H9 (cell line): ENCODE data around the gene BANP. TPM values are rescaled to one million over a fixed set of nuclear protein-coding genes. Genes with fewer than 3 reads are reported as not detected.

Experiments
- DNase-seq: peaks from one replicate; pipeline ENCODE4 v3.0.0-alpha.2; 2017
- H2AFZ ChIP-seq: one replicate; pipeline ENCODE4 v1.6.1; 2013; ENCODE audit warnings: mild to moderate bottlenecking, low read length, control low read depth, moderate library complexity
- H2AK5ac ChIP-seq: 2 replicates; pipeline ENCODE4 v1.6.1; 2013; ENCODE audit warnings: low read length, control low read depth, mixed read lengths; ENCODE audit not compliant: insufficient read length
- H2BK120ac ChIP-seq: one replicate; pipeline ENCODE4 v1.6.1; 2013; ENCODE audit warnings: low read depth, mild to moderate bottlenecking, low read length, control low read depth, inconsistent platforms; ENCODE audit not compliant: poor library complexity, severe bottlenecking
- H2BK12ac ChIP-seq: 2 replicates; pipeline ENCODE4 v1.6.1; 2013; ENCODE audit warnings: low read length, control low read depth, mixed read lengths, low read depth; ENCODE audit not compliant: insufficient read length
- H2BK15ac ChIP-seq: 2 replicates; pipeline ENCODE4 v1.6.1; 2013; ENCODE audit warnings: low read depth, low read length, control low read depth
- H2BK20ac ChIP-seq: one replicate; pipeline ENCODE4 v1.6.1; 2013; ENCODE audit warnings: low read depth, mild to moderate bottlenecking, low read length, control low read depth, inconsistent platforms; ENCODE audit not compliant: poor library complexity, severe bottlenecking
- H2BK5ac ChIP-seq: 2 replicates; pipeline ENCODE4 v1.6.1; 2013; ENCODE audit warnings: low read length, control low read depth, mixed read lengths; ENCODE audit not compliant: insufficient read length
- H3K14ac ChIP-seq: 2 replicates; pipeline ENCODE4 v1.6.1; 2013; ENCODE audit warnings: low read length, control low read depth; ENCODE audit not compliant: insufficient read depth
- H3K18ac ChIP-seq: 2 replicates; pipeline ENCODE4 v1.6.1; 2013; ENCODE audit warnings: low read depth, mild to moderate bottlenecking, mixed read lengths, low read length, control low read depth; ENCODE audit not compliant: insufficient read length
- H3K23ac ChIP-seq: 2 replicates; pipeline ENCODE4 v1.6.1; 2013; ENCODE audit warnings: low read length, control low read depth, mixed read lengths, low read depth; ENCODE audit not compliant: insufficient read length
- H3K23me2 ChIP-seq: 2 replicates; pipeline ENCODE4 v1.6.1; 2013; ENCODE audit warnings: low read depth, mild to moderate bottlenecking, mixed read lengths, low read length, control low read depth; ENCODE audit not compliant: insufficient read length, poor library complexity, severe bottlenecking
- H3K27ac ChIP-seq: 2 replicates; pipeline ENCODE4 v1.5.1; 2013; ENCODE audit warnings: low read length, control low read depth, mixed read lengths, low read depth; ENCODE audit not compliant: insufficient read length
- H3K27me3 ChIP-seq: 2 replicates; pipeline ENCODE4 v1.6.1; 2013; ENCODE audit warnings: low read length, control low read depth, inconsistent platforms; ENCODE audit not compliant: insufficient read depth
- H3K4ac ChIP-seq: 2 replicates; pipeline ENCODE4 v1.6.1; 2013; ENCODE audit warnings: low read depth, mild to moderate bottlenecking, control low read depth, inconsistent platforms, low read length, moderate library complexity
- H3K4me1 ChIP-seq: 2 replicates; pipeline ENCODE4 v1.6.1; 2013; ENCODE audit warnings: low read length, control low read depth, inconsistent platforms; ENCODE audit not compliant: insufficient read depth
- H3K4me2 ChIP-seq: 2 replicates; pipeline ENCODE4 v1.6.1; 2013; ENCODE audit warnings: low read length, control low read depth, mixed read lengths; ENCODE audit not compliant: insufficient read length, insufficient read depth
- H3K56ac ChIP-seq: 2 replicates; pipeline ENCODE4 v1.6.1; 2013; ENCODE audit warnings: low read depth, mild to moderate bottlenecking, mixed read lengths, low read length, control low read depth; ENCODE audit not compliant: insufficient read length
- H3K79me1 ChIP-seq: 2 replicates; pipeline ENCODE4 v1.6.1; 2013; ENCODE audit warnings: low read depth, mild to moderate bottlenecking, moderate library complexity, low read length, control low read depth, inconsistent platforms; ENCODE audit not compliant: insufficient read depth, poor library complexity, severe bottlenecking
- H3K79me2 ChIP-seq: 2 replicates; pipeline ENCODE4 v1.6.1; 2013; ENCODE audit warnings: low read length, control low read depth, inconsistent platforms; ENCODE audit not compliant: insufficient read depth
- H3K9ac ChIP-seq: 2 replicates; pipeline ENCODE4 v1.6.1; 2013; ENCODE audit warnings: low read length, control low read depth, mixed read lengths; ENCODE audit not compliant: insufficient read length; ENCODE audit errors: extremely low read depth
- H3K9me3 ChIP-seq: one replicate; pipeline ENCODE4 v1.6.1; 2013; ENCODE audit warnings: low read depth, low read length, inconsistent platforms; ENCODE audit not compliant: control insufficient read depth
- H3T11ph ChIP-seq: one replicate; pipeline ENCODE4 v1.6.1; 2013; ENCODE audit warnings: mild to moderate bottlenecking, low read length, control low read depth, inconsistent platforms
- H4K20me1 ChIP-seq: one replicate; pipeline ENCODE4 v1.6.1; 2013; ENCODE audit not compliant: control insufficient read depth, insufficient read length, insufficient read depth
- H4K5ac ChIP-seq: 2 replicates; pipeline ENCODE4 v1.6.1; 2013; ENCODE audit warnings: low read depth, mild to moderate bottlenecking, mixed read lengths, low read length, control low read depth; ENCODE audit not compliant: insufficient read length
- H4K8ac ChIP-seq: replicated peaks from 2 replicates; pipeline ENCODE4 v1.6.1; 2013; ENCODE audit warnings: low read length, control low read depth, mixed read lengths, low read depth; ENCODE audit not compliant: insufficient read length
- H4K91ac ChIP-seq: 2 replicates; pipeline ENCODE4 v1.6.1; 2013; ENCODE audit warnings: low read depth, mild to moderate bottlenecking, moderate library complexity, mixed read lengths, low read length, control low read depth; ENCODE audit not compliant: insufficient read length
- H3K27ac Mint-ChIP-seq, 3 experiments: 2 replicates in 2 of 3; 3 replicates in 1 of 3; pipeline ENCODE4 v1.8.0; 2020 to 2021; ENCODE audit warnings: mixed read lengths in 3 of 3, mild to moderate bottlenecking in 1 of 3, moderate library complexity in 1 of 3
- H3K27me3 Mint-ChIP-seq: 2 replicates; pipeline ENCODE4 v1.8.0; 2021; ENCODE audit warnings: low read depth, mild to moderate bottlenecking, moderate library complexity, mixed read lengths
- H3K36me3 Mint-ChIP-seq, 3 experiments: 2 replicates in 2 of 3; 3 replicates in 1 of 3; pipeline ENCODE4 v1.8.0; 2020 to 2021; ENCODE audit warnings: low read depth in 3 of 3, mixed read lengths in 3 of 3; ENCODE audit not compliant: insufficient read depth in 1 of 3
- H3K4me1 Mint-ChIP-seq, 2 experiments: 2 replicates each; pipeline ENCODE4 v1.8.0; 2020; ENCODE audit warnings: mixed read lengths in 2 of 2
- H3K4me3 Mint-ChIP-seq, 2 experiments: 2 replicates in 1 of 2; 3 replicates in 1 of 2; pipeline ENCODE4 v1.8.0; 2020 to 2021; ENCODE audit warnings: mild to moderate bottlenecking in 2 of 2, mixed read lengths in 2 of 2, moderate library complexity in 1 of 2
- H3K9me3 Mint-ChIP-seq, 2 experiments: 2 replicates in 1 of 2; 3 replicates in 1 of 2; pipeline ENCODE4 v1.8.0; 2020; ENCODE audit warnings: mild to moderate bottlenecking in 2 of 2, mixed read lengths in 2 of 2, moderate library complexity in 1 of 2
- CTCF ChIP-seq: fragments of 200-600 bp; sonication (generic); conservative IDR thresholded peaks from 3 replicates; pipeline ENCODE4 v1.8.0; 2021; ENCODE audit warnings: antibody characterized with exemption, mild to moderate bottlenecking
- WGBS: extraction: QIAGEN DNeasy Blood & Tissue Kit; methylation state at CpG from one replicate; pipeline ENCODE4 v1.1.7; 2013; ENCODE audit warnings: missing lambda C conversion rate, low lambda C conversion rate, mixed read lengths; ENCODE audit not compliant: insufficient read length; ENCODE audit errors: extremely low coverage; 5-methylcytosine and 5-hydroxymethylcytosine counted together
- total RNA-seq: library from RNA; stranded (reverse); gene quantifications from 2 replicates; pipeline ENCODE4 v1.2.1, GENCODE V29; 2021

The BANP gene
- total RNA-seq, 1 experiment from 2014 or later: 24.9 TPM

- Histone ChIP-seq H3K23me2 (no peaks in the 10 kb centered on the region), H3K18ac (no peak overlapping the region)
- no CpG with 5 or more reads among the region's 29 CpGs for WGBS
Observed at GRCh38 chr16:88066680-88067529, 115.7 kb downstream of the BANP start.

More at GRCh38 chr16:88066680-88067529, 115.7 kb downstream of the BANP start:
- Histone ChIP-seq H3K14ac (no peak overlapping the region), H2BK15ac (no peak overlapping the region), H3K27me3 (no peaks in the 10 kb centered on the region), H3K4me1 (no peaks in the 10 kb centered on the region), H2BK120ac (no peak overlapping the region), H3K23ac (no peak overlapping the region), H2AK5ac (no peak overlapping the region), H3K9me3 (no peaks in the 10 kb centered on the region), H4K5ac (no peak overlapping the region), H3T11ph (no peak overlapping the region), H2BK5ac (no peak overlapping the region), H3K27ac (no peak overlapping the region), H3K4me2 (no peak overlapping the region), H2AFZ (no peak overlapping the region), H3K79me2 (no peaks in the 10 kb centered on the region), H2BK12ac (no peak overlapping the region), H4K91ac (no peak overlapping the region), H2BK20ac (no peak overlapping the region), H4K8ac (no peak overlapping the region), H4K20me1 (no peaks in the 10 kb centered on the region), H3K4ac (no peak overlapping the region), H3K9ac (no peak overlapping the region), H3K56ac (no peak overlapping the region), H3K79me1 (no peaks in the 10 kb centered on the region)
- H3K27ac Mint-ChIP-seq: no peak overlapping the region; a peak in 1 of 7 replicates
- H3K9me3 Mint-ChIP-seq: no peaks in the 10 kb centered on the region; a peak in 1 of 5 replicates
- H3K4me1 Mint-ChIP-seq: peaks cover 4 to 10% of the 10 kb centered on the region in 2 experiments
- H3K4me3 Mint-ChIP-seq: no peak overlapping the region
- no peak for DNase-seq
- H3K27me3 Mint-ChIP-seq: no peaks in the 10 kb centered on the region
- TF ChIP-seq CTCF: no peak
- peaks cover 2 to 25% (median 7%) of the 10 kb centered on the region in 3 experiments; a peak in 6 of 7 replicates for H3K36me3 Mint-ChIP-seq
